Measurements from ENCODE around the gene AAMP. TPM values are rescaled to one million over a fixed set of nuclear protein-coding genes. Genes with fewer than 3 reads are reported as not detected.

Gene AAMP
- total and polyA plus RNA-seq, 4 donors = 63.6 to 116 (median 74.6) TPM

- no peaks in the 10 kb centered on the region for H3K9me3 ChIP-seq (ENCODE audit: control insufficient read depth in 4 of 4, low read length in 3 of 4)
- 65% methylated on average over 5 of the region's 5 CpGs for WGBS
- peaks cover 2 to 37% (median 29%) of the 10 kb centered on the region in 4 donors for H3K4me1 ChIP-seq (ENCODE audit: control insufficient read depth in 4 of 4, insufficient read depth in 4 of 4, low read length in 3 of 4)
- H3K36me3 ChIP-seq (ENCODE audit: control insufficient read depth in 4 of 4, insufficient read depth in 3 of 4, low read depth in 1 of 4, low read length in 3 of 4) = peaks cover 8 to 34% (median 32%) of the 10 kb centered on the region in 4 donors
- no peak overlapping the region for H3K9ac ChIP-seq (ENCODE audit: low read depth in 1 of 2, low read length in 2 of 2)
- no peak for DNase-seq (ENCODE audit: low spot score)
- peak overlapping the region; percentile 35 to 49 for H3K27ac ChIP-seq (ENCODE audit: low read depth in 1 of 2, low read length in 2 of 2)
- no peak overlapping the region for H3K4me3 ChIP-seq (ENCODE audit: low read depth in 1 of 3, low read length in 3 of 3)
- no peaks in the 10 kb centered on the region for H3K27me3 ChIP-seq (ENCODE audit: control insufficient read depth in 4 of 4, insufficient read depth in 4 of 4, low read length in 3 of 4)
- TF ChIP-seq HNF4G (IDR thresholded peaks at IDR 0.05) (no peak), SP1 (IDR thresholded peaks at IDR 0.05) (no peak), MAX (IDR thresholded peaks at IDR 0.05) (no peak), CTCF (IDR thresholded peaks at IDR 0.05; ENCODE audit: low read depth, low read length, missing input control) (no peak), YY1 (IDR thresholded peaks at IDR 0.05) (no peak), EGR1 (IDR thresholded peaks at IDR 0.05; ENCODE audit: low read depth in 2 of 2) (no peak), TAF1 (conservative IDR thresholded peaks at IDR 0.05) (no peak), JUND (IDR thresholded peaks at IDR 0.05) (no peak), FOXA1 (IDR thresholded peaks at IDR 0.05) (no peak), ZBTB33 (IDR thresholded peaks at IDR 0.05) (no peak), REST (IDR thresholded peaks at IDR 0.05) (no peak)
Measured at GRCh38 chr2:218271865-218272530, 2.1 kb upstream of the AAMP start.

- no peak overlapping the region for H3K27ac ChIP-seq (ENCODE audit: low read depth in 1 of 2, low read length in 2 of 2)
- TF ChIP-seq GABPA (IDR thresholded peaks at IDR 0.05 in 1 of 2, conservative IDR thresholded peaks at IDR 0.05 in 1 of 2) (no peak), MAX (IDR thresholded peaks at IDR 0.05) (no peak), EGR1 (IDR thresholded peaks at IDR 0.05; ENCODE audit: low read depth in 2 of 2) (no peak), NR2F2 (IDR thresholded peaks at IDR 0.05) (no peak), SP1 (IDR thresholded peaks at IDR 0.05) (no peak), ATF3 (IDR thresholded peaks at IDR 0.05) (no peak), RAD21 (IDR thresholded peaks at IDR 0.05) (no peak), FOXA2 (IDR thresholded peaks at IDR 0.05) (no peak), ZBTB33 (IDR thresholded peaks at IDR 0.05) (no peak), CTCF (IDR thresholded peaks at IDR 0.05; ENCODE audit: low read depth, low read length, missing input control) (no peak), RXRA (IDR thresholded peaks at IDR 0.05) (no peak), HNF4A (conservative IDR thresholded peaks at IDR 0.05) (no peak)
Measured at GRCh38 chr2:218271487-218271797, 1.5 kb upstream of the AAMP start.

More at GRCh38 chr2:218271487-218271797, 1.5 kb upstream of the AAMP start:
- H3K9ac ChIP-seq (ENCODE audit: low read depth in 1 of 2, low read length in 2 of 2) = no peak overlapping the region
- 35% methylated on average over 4 of the region's 4 CpGs for WGBS
- H3K4me1 ChIP-seq (ENCODE audit: control insufficient read depth in 4 of 4, insufficient read depth in 4 of 4, low read length in 3 of 4) = peaks cover 2 to 37% (median 30%) of the 10 kb centered on the region in 4 donors
- no peaks in the 10 kb centered on the region for H3K9me3 ChIP-seq (ENCODE audit: control insufficient read depth in 4 of 4, low read length in 3 of 4)
- H3K4me3 ChIP-seq (ENCODE audit: low read depth in 1 of 3, low read length in 3 of 3) = peak overlapping the region in 2 of 3 donors; percentile 73 to 83
- H3K27me3 ChIP-seq (ENCODE audit: control insufficient read depth in 4 of 4, insufficient read depth in 4 of 4, low read length in 3 of 4) = no peaks in the 10 kb centered on the region
- peaks cover 6 to 34% (median 30%) of the 10 kb centered on the region in 4 donors for H3K36me3 ChIP-seq (ENCODE audit: control insufficient read depth in 4 of 4, insufficient read depth in 3 of 4, low read depth in 1 of 4, low read length in 3 of 4)
- DNase-seq (ENCODE audit: low spot score) = no peak
